Retinal pigment epithelial cell (primary cell): ENCODE data around the gene KPNA4.
"Not testable (repeated sequence)": the region's sequence is repeated elsewhere in the genome, so short reads cannot be mapped to it uniquely, and the experiment has no call there.

ENCODE experiments used
- DNase-seq: peaks from one replicate; pipeline ENCODE4 v3.0.0-alpha.2; 2010; ENCODE audit warnings: low read depth
- H3K4me3 ChIP-seq: 2 replicates; pipeline ENCODE4 v1.5.1; 2011; ENCODE audit warnings: mild to moderate bottlenecking, low read length, control low read depth, moderate library complexity
- TF ChIP-seq, protein P1 (sequence below): conservative IDR thresholded peaks from 2 replicates; pipeline ENCODE4 v1.5.1; 2011; ENCODE audit warnings: low read depth, low read length, control low read depth, inconsistent platforms

KPNA4 gene

DNA sequence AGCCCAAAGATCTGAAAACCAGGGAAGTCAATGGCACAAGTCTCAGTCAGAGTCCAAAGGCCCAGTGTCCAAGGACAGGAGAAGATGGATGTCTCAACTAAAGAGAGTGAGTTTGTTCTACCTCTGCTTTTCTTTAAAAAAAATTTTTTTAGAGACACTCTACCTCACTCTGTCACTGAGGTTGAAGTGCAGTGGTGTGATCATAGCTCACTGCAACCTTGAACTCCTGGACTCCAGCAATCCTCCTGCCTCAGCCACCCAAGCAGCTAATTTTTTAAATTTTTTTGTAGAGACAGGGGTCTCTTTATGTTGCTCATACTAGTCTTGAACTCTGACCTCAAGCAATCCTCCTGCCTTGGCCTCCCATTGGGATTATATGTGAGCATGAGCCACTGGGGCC lies 39.9 kb upstream of the KPNA4 start:
- DNase-seq = no peak
- H3K4me3 ChIP-seq = no peak overlapping the region
- TF ChIP-seq, protein P1, sequence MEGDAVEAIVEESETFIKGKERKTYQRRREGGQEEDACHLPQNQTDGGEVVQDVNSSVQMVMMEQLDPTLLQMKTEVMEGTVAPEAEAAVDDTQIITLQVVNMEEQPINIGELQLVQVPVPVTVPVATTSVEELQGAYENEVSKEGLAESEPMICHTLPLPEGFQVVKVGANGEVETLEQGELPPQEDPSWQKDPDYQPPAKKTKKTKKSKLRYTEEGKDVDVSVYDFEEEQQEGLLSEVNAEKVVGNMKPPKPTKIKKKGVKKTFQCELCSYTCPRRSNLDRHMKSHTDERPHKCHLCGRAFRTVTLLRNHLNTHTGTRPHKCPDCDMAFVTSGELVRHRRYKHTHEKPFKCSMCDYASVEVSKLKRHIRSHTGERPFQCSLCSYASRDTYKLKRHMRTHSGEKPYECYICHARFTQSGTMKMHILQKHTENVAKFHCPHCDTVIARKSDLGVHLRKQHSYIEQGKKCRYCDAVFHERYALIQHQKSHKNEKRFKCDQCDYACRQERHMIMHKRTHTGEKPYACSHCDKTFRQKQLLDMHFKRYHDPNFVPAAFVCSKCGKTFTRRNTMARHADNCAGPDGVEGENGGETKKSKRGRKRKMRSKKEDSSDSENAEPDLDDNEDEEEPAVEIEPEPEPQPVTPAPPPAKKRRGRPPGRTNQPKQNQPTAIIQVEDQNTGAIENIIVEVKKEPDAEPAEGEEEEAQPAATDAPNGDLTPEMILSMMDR = no peak

DNA sequence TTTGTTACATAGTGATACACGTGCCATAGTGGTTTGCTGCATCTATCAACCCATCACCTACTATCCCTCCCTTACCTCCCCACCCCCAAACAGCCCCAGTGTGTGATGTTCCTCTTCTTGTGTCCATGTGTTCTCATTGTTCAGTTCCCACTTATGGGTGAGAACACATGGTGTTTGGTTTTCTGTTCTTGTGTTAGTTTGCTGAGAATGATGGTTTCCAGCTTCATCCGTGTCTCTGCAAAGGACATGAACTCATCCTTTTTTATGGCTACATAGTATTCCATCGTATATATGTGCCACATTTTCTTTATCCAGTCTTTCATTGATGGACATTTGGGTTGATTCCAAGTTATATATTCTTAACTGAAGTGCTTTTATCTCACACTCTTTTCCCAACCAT lies 38.5 kb upstream of the KPNA4 start:
- not testable (repeated sequence) for H3K4me3 ChIP-seq, DNase-seq

DNA sequence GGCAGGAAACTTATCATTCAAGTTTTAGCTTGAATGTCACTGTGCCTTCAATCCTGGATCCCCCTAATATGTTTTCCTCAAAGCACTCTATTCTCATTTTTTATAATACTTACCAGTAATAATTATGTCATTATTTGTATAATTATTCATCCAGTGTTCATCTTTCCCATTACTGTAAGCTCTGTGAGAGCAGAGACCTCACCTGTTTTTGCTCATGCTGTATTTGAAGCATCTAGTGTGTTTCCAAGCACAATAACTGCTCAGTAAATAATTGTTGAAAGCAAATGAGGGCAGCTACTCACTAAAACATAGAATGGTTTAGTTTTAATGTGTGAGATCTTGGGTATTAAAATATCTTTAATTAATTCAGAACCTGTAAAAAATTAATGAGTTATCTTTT lies 36.9 kb upstream of the KPNA4 start:
- TF ChIP-seq, protein P1 = no peak
- no peak for DNase-seq
- H3K4me3 ChIP-seq = no peak overlapping the region

DNA sequence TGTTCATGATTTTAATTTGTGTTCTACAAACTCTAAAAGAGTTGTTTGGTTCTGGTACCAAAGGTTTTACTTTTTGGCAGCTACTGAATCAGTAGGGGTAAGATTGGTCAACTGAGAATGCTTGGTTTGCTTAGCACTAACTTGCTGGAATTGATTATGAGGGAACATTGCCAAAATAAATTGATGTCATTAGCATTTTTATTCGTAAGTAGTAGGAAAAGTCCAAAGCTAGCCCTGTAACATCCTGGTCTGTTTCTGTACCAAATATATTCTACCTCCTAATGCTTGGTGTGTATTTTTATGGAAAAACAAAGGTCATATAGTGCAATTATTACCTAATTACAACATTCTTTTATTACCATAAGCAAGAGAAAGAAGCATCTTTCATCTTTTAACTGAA lies 35.9 kb upstream of the KPNA4 start:
- TF ChIP-seq, protein P1 = no peak
- no peak for DNase-seq
- no peak overlapping the region for H3K4me3 ChIP-seq

DNA sequence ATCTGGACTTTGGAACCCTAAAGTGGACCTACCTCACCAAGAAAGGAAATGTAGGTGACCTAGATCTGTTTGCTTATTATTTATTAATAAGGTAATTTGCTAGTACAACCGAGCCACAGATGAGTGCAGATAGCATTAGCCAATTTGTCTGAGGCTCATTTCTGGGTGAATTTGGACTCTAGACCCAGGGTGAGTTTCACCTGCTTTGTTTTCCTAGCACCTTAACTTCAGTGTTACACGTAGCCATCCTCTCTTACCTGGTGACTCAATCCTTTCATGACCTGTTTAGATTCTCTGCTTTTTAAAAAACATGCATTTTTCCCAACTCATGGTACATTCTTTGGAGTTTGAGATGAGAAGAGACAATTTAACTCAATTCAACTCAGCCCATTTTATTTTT lies 33.5 kb upstream of the KPNA4 start:
- no peak for DNase-seq
- no peak overlapping the region for H3K4me3 ChIP-seq
- TF ChIP-seq, protein P1 = no peak

DNA sequence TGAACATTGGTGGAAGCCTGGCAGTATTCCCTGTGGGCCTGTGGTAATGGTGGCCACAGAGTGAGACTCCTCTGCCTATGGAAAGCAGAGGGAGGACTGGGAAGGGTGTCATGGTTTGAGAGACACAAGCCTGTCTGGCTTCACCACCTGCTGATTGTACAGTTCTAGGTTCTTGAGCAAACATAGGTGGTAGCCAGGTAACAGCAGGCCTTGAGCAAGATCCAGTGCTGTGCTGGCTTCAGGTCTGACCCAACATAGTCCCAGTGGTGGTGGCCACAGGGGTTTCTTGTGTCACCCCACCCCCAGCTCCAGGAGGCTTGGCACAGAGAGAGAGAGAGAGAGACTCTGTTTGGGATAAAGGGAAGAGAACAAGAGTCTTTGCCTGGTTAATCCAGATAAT lies 22.7 kb upstream of the KPNA4 start:
- no peak for DNase-seq
- H3K4me3 ChIP-seq = no peak overlapping the region
- TF ChIP-seq, protein P1 = no peak

DNA sequence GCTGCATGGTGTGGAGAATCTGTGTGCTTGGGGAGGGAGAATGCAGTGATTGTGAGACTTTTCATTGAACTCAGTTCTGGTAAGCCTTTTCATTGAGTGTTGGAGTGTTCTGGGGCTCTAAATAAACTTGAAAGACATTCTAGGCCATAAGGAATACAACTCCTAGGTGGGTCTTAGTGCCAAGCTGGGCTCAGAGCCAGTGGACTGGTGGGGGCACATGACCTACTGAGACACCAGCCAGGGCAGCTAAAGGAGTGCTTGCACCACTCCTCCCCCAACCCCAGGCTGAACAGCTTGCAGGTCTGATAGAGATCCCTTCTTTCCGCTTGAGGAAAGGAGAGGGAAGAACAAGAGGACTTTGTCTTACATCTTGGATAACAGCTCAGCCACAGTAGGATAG lies 21.7 kb upstream of the KPNA4 start:
- TF ChIP-seq, protein P1 = no peak
- DNase-seq = no peak
- no peak overlapping the region for H3K4me3 ChIP-seq

DNA sequence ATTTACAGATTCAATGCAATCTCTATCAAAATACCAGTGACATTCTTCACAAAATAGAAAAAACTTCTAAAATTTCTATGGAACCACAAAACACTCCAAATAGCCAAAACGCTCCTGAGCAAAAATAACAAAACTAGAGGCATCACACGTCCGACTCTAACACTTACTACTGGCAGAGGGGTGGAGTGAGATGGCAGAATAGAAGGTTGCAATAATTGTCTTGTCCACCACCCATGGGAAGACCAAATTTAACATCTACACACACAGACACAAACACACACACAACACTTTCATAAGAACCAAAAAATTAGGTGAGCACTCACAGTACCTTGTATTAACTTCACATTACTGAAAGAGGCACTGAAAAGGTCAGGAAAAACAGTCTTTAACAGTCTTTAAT lies 21.3 kb upstream of the KPNA4 start:
- TF ChIP-seq, protein P1 = no peak
- DNase-seq = no peak

More for the DNA sequence above, 21.3 kb upstream of the KPNA4 start:
- no peak overlapping the region for H3K4me3 ChIP-seq
